ENCODE data around the gene MBP.

MBP gene

DNA sequence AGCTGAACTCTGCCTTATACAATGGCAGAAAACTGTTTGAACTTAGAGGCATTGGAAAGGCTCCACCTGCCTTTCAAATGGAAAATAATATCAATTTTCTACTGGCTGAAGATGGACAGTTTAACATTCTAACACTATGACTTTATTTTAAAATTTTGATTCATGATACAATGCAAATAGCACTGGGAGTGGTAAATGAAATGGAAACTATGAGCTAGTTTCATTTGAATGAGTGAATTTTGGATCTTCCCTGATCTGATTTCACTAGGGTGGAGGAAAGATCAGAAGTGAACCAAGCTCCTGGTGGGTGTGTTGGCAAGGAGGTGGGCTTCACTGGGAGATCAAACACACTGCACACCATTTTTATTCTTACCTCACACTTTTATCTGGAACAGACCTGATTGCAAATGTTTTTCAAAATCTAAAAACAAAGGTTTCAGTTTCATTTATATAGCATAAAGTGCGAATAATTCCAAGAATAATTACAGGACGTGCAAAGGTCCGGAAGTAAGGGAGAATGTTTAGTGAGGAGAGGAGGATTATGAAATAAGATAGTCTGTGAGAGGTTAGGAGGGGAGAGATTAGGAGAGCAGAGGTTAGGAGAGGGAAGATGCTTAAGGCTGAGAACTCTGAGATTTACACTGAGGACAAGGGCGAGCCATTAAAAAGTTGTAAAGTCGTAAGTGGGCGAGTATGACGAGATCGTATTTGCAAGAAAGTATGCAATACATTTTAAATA lies 18.6 kb upstream of the MBP start:
- DNase-seq = no peak

DNA sequence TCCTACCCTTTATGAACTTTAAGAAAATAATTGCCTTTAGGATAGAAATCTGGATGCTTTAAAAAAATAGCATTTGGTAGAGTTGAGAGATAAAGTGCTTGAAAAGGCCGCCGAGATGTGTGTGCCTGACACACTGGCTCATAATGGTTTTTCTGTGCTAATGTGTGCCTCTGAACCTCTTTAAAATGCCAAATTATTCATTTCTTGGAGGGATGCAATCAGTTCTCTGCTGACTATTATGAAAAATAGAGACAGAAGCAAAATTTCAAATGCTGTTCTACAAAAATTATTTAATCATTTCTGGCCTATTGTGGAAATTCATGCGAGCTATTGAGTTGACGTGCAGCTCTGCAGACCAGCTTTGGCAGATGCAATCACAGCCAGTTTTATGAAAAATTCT lies 18.0 kb upstream of the MBP start:
- no peak for DNase-seq

GRCh38 chr18:77148289-77148688 lies 15.7 kb upstream of the MBP start:
- DNase-seq = no peak

GRCh38 chr18:77147418-77147852 lies 14.9 kb upstream of the MBP start:
- no peak for DNase-seq

DNA sequence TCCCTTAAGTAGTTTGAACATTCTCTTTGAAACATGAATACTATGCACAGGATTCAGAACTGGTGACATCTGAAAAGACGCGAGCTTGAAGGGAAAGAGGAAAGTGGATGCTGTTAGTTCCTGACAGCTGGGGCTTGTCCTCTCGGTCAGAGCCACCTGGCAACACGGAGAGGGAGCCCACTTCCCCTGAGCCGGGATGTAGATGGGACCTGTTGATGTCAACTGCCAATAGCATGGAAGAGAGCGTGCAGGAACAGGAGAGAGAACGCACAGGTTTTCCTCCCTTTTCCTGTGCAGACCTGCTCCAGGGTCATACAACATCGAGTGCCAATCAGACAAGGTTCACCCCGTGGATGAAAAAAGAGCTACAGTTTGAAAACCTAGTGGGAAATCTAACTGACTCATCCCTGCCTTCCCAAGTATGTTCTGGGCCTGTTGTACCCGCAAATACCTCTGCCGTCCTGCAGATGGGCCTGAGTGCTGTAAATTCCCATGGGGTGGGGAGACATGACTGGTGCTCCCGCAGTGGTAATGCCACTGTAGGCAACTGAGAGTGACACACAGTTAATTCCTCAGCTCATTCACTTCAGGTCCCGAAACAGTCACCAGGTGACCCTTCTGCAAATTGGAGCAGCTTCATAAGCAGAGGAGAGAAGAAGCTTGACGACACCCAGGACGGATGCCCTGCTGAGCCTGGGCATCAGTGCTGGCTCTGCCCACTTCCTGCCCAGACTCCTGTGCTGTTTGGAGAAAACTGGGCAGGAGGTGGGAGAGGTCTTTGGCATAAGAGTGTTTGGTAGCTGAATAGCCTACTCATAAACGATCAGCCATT lies 13.9 kb upstream of the MBP start:
- DNase-seq = no peak

GRCh38 chr18:77145364-77145901 lies 12.8 kb upstream of the MBP start:
- no peak for DNase-seq

DNA sequence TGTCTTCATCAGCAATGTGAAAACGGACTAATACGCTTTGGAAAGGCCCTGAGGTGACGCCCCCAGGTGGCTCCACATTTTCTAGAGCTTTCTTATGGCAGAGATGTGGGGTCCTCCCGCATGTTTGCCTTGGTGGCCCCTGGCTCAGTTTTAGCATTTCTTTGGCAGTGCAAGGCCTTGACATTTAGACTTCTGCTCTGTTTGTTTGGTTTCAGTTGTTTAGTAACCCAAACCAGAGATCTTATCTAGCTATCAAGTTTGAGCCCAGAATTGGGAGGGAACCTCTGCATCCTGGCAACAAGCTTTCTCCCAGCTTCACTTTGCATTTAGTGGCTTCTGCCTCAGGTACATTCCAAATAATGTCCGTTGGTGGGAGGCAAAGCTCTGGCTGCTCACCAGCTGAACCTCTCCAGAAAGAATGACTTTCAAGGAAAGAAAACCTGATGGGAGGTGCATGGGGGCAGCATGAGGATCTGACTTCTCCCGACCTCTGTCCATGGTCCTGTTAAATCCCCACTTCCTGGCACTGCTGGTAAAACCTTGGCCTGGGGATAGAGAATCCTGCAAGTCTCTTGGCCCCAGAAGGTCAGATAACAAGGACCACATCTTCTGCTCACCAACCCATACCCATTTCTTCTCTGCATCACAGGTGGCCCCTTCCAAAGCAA lies 12.0 kb upstream of the MBP start:
- no peak for DNase-seq

DNA sequence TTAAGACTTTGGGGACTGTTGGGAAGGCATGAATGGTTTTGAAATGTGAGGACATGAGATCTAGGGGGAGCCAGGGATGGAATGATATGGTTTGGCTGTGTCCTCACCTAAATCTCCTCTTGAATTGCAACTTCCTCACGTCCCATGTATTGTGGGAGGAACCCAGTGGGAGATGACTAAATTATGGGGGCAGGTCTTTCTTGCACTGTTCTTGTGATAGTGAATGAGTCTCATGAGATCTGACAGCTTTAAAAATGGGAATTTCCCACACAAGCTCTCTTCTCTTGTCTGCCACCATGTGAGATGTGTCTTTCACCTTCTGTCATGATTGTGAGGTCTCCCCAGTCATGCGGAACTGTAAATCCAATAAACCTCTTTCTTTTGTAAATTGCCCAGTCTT lies 11.5 kb upstream of the MBP start:
- no peak for DNase-seq

- no peak for DNase-seq
Observed at GRCh38 chr18:77143196-77143595, 10.6 kb upstream of the MBP start.

- no peak for DNase-seq
Observed at GRCh38 chr18:77141401-77142118, 9.0 kb upstream of the MBP start.

DNA sequence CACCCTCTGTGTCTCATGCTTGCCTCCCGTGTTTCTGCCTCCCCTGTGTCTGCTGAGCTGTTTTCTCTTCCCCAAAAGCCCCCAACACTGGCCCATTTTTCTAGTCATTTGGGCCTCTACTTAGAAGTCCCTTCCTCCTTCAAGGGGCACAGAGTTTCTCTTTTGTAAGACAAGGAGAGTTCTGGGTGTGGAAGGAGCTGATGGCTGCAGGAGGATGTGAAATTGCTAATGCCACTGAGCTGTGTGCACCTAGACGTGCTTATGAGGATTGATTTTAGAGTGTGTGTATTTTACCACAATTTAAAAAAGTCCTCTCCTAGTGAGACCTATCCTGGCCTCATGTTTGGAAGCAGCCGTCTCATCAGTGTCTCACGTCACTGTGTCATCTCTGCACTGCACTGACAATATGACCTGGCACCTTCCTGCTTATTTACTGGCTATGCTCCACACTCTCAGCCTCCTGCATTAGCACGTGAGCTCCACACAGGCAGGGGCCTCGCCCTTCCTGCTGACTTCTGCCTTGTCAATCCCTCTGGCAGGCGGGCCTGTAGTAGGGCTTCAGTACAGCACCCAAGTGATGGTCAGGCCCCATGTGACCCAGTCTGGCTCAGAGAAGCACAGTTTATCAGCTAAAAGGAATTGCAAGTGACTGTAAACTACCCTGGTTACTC lies 8.0 kb upstream of the MBP start:
- no peak for DNase-seq

DNA sequence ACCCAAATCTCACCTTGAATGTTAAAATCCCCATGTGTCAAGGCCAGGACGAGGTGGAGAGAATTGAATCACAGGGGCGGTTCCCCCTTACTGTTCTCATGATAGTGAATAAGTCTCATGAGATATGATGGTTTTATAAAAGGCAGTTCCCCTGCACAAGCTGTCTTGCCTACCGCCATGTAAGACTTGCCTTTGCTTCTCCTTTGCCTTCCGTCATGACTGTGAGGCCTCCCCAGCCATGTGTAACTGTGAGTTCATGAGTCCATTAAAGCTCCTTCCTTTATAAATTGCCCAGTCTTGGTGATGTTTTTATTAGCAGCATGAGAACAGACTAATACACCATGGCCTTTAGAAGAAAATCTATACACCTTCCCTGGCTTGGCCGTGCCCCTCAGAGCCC lies 7.4 kb upstream of the MBP start:
- DNase-seq = no peak

DNA sequence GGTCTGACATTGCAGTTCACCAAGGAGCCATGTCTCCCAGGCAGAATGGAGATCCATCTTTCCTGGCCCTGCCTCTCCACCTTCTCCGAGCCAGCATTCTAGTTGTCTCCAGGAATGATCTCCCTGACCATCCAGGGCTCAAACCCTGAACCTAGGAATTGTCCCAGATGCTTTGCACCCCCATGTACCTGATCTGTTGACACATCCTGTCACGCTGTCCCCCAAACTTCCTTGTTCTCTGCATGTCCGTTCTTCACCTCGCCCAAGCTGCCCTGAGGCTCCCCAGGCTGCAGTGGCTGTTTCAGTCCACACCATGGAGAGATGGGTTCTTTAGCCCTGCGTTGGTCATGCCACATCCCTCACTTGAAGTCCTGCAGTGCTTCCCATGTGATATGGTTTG lies 7.0 kb upstream of the MBP start:
- DNase-seq = no peak

- DNase-seq = no peak
Observed at GRCh38 chr18:77138270-77138669, 5.7 kb upstream of the MBP start.

GRCh38 chr18:77137851-77138250 lies 5.3 kb upstream of the MBP start:
- DNase-seq = no peak

GRCh38 chr18:77136871-77137665 lies 4.5 kb upstream of the MBP start:
- DNase-seq = no peak

DNA sequence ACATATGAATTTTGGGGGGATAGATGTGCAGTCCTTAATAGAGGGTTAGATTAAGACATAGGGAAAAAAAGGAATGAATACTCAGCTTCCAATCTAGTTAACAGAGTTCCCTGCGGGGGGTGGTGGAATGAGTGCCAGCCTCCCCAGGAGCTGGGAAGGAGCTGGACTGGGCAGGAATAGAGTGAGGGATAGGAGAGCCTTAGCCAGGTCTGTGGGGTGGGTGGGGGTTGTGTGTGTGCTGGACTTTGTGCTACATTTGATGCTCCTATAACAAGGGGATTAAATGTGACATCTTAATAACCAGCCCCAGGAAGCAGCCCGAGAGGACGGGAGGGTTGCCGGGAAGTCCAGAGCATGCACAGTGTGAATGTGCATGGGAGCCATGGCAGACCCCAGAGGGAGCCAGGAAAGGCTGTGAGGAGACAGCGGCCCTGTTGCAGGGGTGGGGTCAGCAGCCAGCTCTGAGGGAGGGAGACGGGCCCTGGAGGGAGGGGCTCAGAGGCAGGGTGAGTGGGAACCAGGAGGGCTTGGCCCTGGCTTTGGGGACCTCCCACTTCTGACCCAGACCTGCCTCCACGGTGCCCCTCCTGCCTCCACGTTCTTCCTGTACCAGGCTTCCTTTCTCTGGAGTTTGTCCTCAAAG lies 3.6 kb upstream of the MBP start:
- DNase-seq = no peak

GRCh38 chr18:77135339-77136075 lies 2.9 kb upstream of the MBP start:
- no peak for DNase-seq

GRCh38 chr18:77134611-77135010 lies 2.0 kb upstream of the MBP start:
- DNase-seq = no peak

GRCh38 chr18:77133835-77134496 lies 1.4 kb upstream of the MBP start:
- DNase-seq = peak; percentile 67

All from femur (tissue), 1 donor.